GM23338 (cell line): ENCODE results near the gene RHOB. TPM values are rescaled to one million over a fixed set of nuclear protein-coding genes. Genes with fewer than 3 reads are reported as not detected.

Experiments
- ATAC-seq: fragments of 200-7000 bp; cut with Tn5 transposase; 3 replicates; pipeline ENCODE4 v1.9.1; 2020
- DNase-seq: peaks from one replicate; pipeline ENCODE4 v3.0.0-alpha.2; 2015; ENCODE audit warnings: low spot score
- H2AFZ ChIP-seq: fragments of 200-600 bp; sonication (generic); 2 replicates; pipeline ENCODE4 v1.8.0; 2016; ENCODE audit warnings: antibody characterized with exemption, mild to moderate bottlenecking, moderate library complexity
- H3F3A ChIP-seq: fragments of 200-600 bp; sonication (generic); replicated peaks from 2 replicates; pipeline ENCODE4 v1.8.0; 2017; ENCODE audit warnings: antibody characterized with exemption, mixed run types, low read depth
- H3K27ac ChIP-seq: fragments of 200-600 bp; sonication (generic); 2 replicates; pipeline ENCODE4 v1.6.1; 2016; ENCODE audit warnings: low read depth
- H3K27me3 ChIP-seq: fragments of 200-600 bp; sonication (generic); 2 replicates; pipeline ENCODE4 v1.8.0; 2016; ENCODE audit warnings: mild to moderate bottlenecking, mixed run types, moderate library complexity; ENCODE audit not compliant: insufficient read depth
- H3K36me3 ChIP-seq: fragments of 200-600 bp; sonication (generic); 2 replicates; pipeline ENCODE4 v1.8.0; 2016; ENCODE audit warnings: mild to moderate bottlenecking; ENCODE audit not compliant: insufficient read depth
- H3K4me1 ChIP-seq: fragments of 200-600 bp; sonication (generic); 2 replicates; pipeline ENCODE4 v1.8.0; 2016; ENCODE audit warnings: mild to moderate bottlenecking, moderate library complexity; ENCODE audit not compliant: insufficient read depth
- H3K4me2 ChIP-seq: fragments of 200-600 bp; sonication (generic); 2 replicates; pipeline ENCODE4 v1.7.1; 2017; ENCODE audit warnings: mixed run types
- H3K4me3 ChIP-seq: fragments of 200-600 bp; sonication (generic); 2 replicates; pipeline ENCODE4 v1.6.1; 2016; ENCODE audit warnings: mixed run types
- H3K79me2 ChIP-seq: fragments of 200-600 bp; sonication (generic); replicated peaks from 2 replicates; pipeline ENCODE4 v1.8.0; 2017; ENCODE audit warnings: mild to moderate bottlenecking; ENCODE audit not compliant: insufficient read depth
- H3K9me2 ChIP-seq: fragments of 200-600 bp; sonication (generic); 2 replicates; pipeline ENCODE4 v1.8.0; 2017; ENCODE audit not compliant: insufficient read depth
- H4K20me1 ChIP-seq: fragments of 200-600 bp; sonication (generic); replicated peaks from 2 replicates; pipeline ENCODE4 v1.8.0; 2017; ENCODE audit warnings: mild to moderate bottlenecking; ENCODE audit not compliant: insufficient read depth
- H3K27ac Mint-ChIP-seq: 2 replicates; pipeline ENCODE4 v1.8.0; 2020; ENCODE audit warnings: inconsistent platforms, mild to moderate bottlenecking, moderate library complexity, mixed read lengths
- H3K27me3 Mint-ChIP-seq: 3 replicates; pipeline ENCODE4 v1.8.0; 2022; ENCODE audit warnings: low read depth, mild to moderate bottlenecking, moderate library complexity, mixed read lengths, inconsistent platforms; ENCODE audit not compliant: insufficient read depth, poor library complexity
- H3K36me3 Mint-ChIP-seq: 3 replicates; pipeline ENCODE4 v1.8.0; 2021; ENCODE audit warnings: low read depth, mild to moderate bottlenecking, inconsistent platforms, moderate library complexity, mixed read lengths
- H3K4me1 Mint-ChIP-seq: 3 replicates; pipeline ENCODE4 v1.8.0; 2020; ENCODE audit warnings: mild to moderate bottlenecking, inconsistent platforms, mixed read lengths
- H3K4me3 Mint-ChIP-seq: 3 replicates; pipeline ENCODE4 v1.8.0; 2021; ENCODE audit warnings: moderate library complexity, mild to moderate bottlenecking, inconsistent platforms, mixed read lengths
- H3K9me3 Mint-ChIP-seq: 3 replicates; pipeline ENCODE4 v1.8.0; 2020; ENCODE audit warnings: moderate library complexity, mild to moderate bottlenecking, inconsistent platforms, mixed read lengths
- CREB1 ChIP-seq: fragments of 250-450 bp; sonication (Bioruptor Pico); IDR thresholded peaks from 2 replicates; pipeline ENCODE4 v1.5.0; 2020; ENCODE audit warnings: low read depth, mild to moderate bottlenecking, moderate library complexity
- CTCF ChIP-seq, 2 experiments: fragments of 200-600 bp in 1 of 2; sonication (generic) in 1 of 2; conservative IDR thresholded peaks; 2 replicates each; pipeline versions ENCODE4 v1.5.1 to v1.6.1; 2016 to 2017; ENCODE audit warnings: antibody characterized with exemption in 2 of 2, low read depth in 2 of 2, mild to moderate bottlenecking in 2 of 2, moderate library complexity in 1 of 2
- EZH2 ChIP-seq: fragments of 200-600 bp; sonication (generic); IDR thresholded peaks from one replicate; pipeline ENCODE4 v1.8.0; 2017; ENCODE audit warnings: antibody characterized with exemption, mild to moderate bottlenecking, low read depth; ENCODE audit not compliant: unreplicated experiment
- EZH2phosphoT487 ChIP-seq: fragments of 200-600 bp; sonication (generic); IDR thresholded peaks from one replicate; pipeline ENCODE4 v1.8.1; 2018; ENCODE audit warnings: antibody characterized with exemption; ENCODE audit not compliant: unreplicated experiment
- JUNB ChIP-seq: IDR thresholded peaks from one replicate; pipeline ENCODE4 v1.6.1; 2016; ENCODE audit warnings: antibody characterized with exemption; ENCODE audit not compliant: unreplicated experiment
- NANOG ChIP-seq: IDR thresholded peaks from 2 replicates; pipeline ENCODE4 v1.6.1; 2016; ENCODE audit warnings: antibody characterized with exemption, borderline replicate concordance
- STAT1 ChIP-seq: IDR thresholded peaks from one replicate; pipeline ENCODE4 v1.6.1; 2016; ENCODE audit warnings: antibody characterized with exemption; ENCODE audit not compliant: unreplicated experiment
- ZNF331 ChIP-seq: fragments of 250-450 bp; sonication (Bioruptor Pico); IDR thresholded peaks from 2 replicates; pipeline ENCODE4 v1.5.0; 2020; ENCODE audit warnings: low read depth, mild to moderate bottlenecking, moderate library complexity
- ZNF462 ChIP-seq: fragments of 250-450 bp; sonication (Bioruptor Pico); IDR thresholded peaks from 2 replicates; pipeline ENCODE4 v1.5.0; 2020; ENCODE audit warnings: mild to moderate bottlenecking, moderate library complexity
- polyA plus RNA-seq: library from polyadenylated mRNA; unstranded; fragments of >200 nt; fragmentation: Nextera tagmentation; extraction: Ambion mirVana; gene quantifications from 2 replicates; pipeline ENCODE4 v1.2.1, GENCODE V29; 2016
- total RNA-seq: library from RNA; depleted of rRNA; stranded (reverse); fragments of >200 nt; shearing (Covaris generic); gene quantifications from 2 replicates; pipeline ENCODE4 v1.2.3, GENCODE V29; 2014
- TF ChIP-seq, protein P1 (sequence below): IDR thresholded peaks from one replicate; pipeline ENCODE4 v1.6.1; 2018; ENCODE audit warnings: antibody characterized with exemption; ENCODE audit not compliant: unreplicated experiment
- TF ChIP-seq, protein P2 (sequence below): IDR thresholded peaks from 2 replicates; pipeline ENCODE4 v1.6.1; 2016; ENCODE audit warnings: antibody characterized with exemption

Gene RHOB
- total and polyA plus RNA-seq, 2 experiments from 2014 or later = 6.6 to 26.9 TPM

GRCh38 chr2:20418519-20418918 is 28.4 kb upstream of the RHOB start:
- Histone ChIP-seq H3K4me1 (no peaks in the 10 kb centered on the region), H3K27ac (no peak overlapping the region), H3K27me3 (no peaks in the 10 kb centered on the region), H3K4me2 (no peak overlapping the region), H3K79me2 (no peaks in the 10 kb centered on the region), H3K9me2 (no peaks in the 10 kb centered on the region), H4K20me1 (no peaks in the 10 kb centered on the region), H3F3A (no peaks in the 10 kb centered on the region), H2AFZ (no peak overlapping the region), H3K4me3 (no peak overlapping the region), H3K36me3 (no peaks in the 10 kb centered on the region)
- H3K36me3 Mint-ChIP-seq = no peaks in the 10 kb centered on the region
- peaks cover 8% of the 10 kb centered on the region; the same call in 1 of the 3 replicates for H3K4me1 Mint-ChIP-seq
- peaks cover 8% of the 10 kb centered on the region for H3K27me3 Mint-ChIP-seq
- ATAC-seq = no peak
- DNase-seq = no peak
- H3K27ac Mint-ChIP-seq = no peak overlapping the region
- H3K4me3 Mint-ChIP-seq = no peak overlapping the region
- H3K9me3 Mint-ChIP-seq = no peaks in the 10 kb centered on the region
- TF ChIP-seq EZH2phosphoT487 (no peak), ZNF462 (CRISPR knock-in tag) (no peak), EZH2 (no peak), JUNB (no peak), CREB1 (no peak), NANOG (no peak), ZNF331 (CRISPR knock-in tag) (no peak), CTCF (conservative IDR thresholded peaks at IDR 0.05; ENCODE audit: low read depth in 2 of 2) (no peak), STAT1 (no peak)
- TF ChIP-seq, protein P1, sequence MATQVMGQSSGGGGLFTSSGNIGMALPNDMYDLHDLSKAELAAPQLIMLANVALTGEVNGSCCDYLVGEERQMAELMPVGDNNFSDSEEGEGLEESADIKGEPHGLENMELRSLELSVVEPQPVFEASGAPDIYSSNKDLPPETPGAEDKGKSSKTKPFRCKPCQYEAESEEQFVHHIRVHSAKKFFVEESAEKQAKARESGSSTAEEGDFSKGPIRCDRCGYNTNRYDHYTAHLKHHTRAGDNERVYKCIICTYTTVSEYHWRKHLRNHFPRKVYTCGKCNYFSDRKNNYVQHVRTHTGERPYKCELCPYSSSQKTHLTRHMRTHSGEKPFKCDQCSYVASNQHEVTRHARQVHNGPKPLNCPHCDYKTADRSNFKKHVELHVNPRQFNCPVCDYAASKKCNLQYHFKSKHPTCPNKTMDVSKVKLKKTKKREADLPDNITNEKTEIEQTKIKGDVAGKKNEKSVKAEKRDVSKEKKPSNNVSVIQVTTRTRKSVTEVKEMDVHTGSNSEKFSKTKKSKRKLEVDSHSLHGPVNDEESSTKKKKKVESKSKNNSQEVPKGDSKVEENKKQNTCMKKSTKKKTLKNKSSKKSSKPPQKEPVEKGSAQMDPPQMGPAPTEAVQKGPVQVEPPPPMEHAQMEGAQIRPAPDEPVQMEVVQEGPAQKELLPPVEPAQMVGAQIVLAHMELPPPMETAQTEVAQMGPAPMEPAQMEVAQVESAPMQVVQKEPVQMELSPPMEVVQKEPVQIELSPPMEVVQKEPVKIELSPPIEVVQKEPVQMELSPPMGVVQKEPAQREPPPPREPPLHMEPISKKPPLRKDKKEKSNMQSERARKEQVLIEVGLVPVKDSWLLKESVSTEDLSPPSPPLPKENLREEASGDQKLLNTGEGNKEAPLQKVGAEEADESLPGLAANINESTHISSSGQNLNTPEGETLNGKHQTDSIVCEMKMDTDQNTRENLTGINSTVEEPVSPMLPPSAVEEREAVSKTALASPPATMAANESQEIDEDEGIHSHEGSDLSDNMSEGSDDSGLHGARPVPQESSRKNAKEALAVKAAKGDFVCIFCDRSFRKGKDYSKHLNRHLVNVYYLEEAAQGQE = no peak
- TF ChIP-seq, protein P2, sequence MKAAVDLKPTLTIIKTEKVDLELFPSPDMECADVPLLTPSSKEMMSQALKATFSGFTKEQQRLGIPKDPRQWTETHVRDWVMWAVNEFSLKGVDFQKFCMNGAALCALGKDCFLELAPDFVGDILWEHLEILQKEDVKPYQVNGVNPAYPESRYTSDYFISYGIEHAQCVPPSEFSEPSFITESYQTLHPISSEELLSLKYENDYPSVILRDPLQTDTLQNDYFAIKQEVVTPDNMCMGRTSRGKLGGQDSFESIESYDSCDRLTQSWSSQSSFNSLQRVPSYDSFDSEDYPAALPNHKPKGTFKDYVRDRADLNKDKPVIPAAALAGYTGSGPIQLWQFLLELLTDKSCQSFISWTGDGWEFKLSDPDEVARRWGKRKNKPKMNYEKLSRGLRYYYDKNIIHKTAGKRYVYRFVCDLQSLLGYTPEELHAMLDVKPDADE = no peak
